Activated effector memory CD4-positive, alpha-beta T cell treated with Interleukin-2 at 50 U/mL for 16 hours (primary cell): Measurements from ENCODE around the gene SLC7A1.
A peak's percentile ranks its signal among the peaks of the same experiment; 100 is the strongest.

Experiments used
- DNase-seq: peaks from one replicate; pipeline ENCODE4 v3.0.0-alpha.2; 2020

The SLC7A1 gene

DNA sequence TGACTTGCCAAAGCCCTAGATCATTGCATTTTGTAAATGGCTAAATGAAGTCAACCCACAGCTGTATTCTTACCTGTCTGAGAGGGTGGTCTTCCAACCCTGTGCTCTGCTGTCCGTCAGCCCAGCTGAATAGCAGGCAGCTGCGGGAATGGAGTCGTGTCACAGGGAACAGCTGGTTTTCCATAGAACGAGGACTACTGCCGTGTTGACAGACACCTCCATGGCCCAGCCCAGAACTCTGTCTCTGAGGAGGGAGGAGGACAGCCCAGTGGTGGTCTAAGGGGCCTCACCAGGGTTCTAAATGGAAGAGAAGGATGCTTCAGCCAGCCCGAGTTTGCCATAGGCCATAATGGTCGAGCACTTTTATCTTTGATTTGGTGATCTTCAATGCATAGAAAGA, 110.7 kb downstream of the SLC7A1 start:
- no peak for DNase-seq

DNA sequence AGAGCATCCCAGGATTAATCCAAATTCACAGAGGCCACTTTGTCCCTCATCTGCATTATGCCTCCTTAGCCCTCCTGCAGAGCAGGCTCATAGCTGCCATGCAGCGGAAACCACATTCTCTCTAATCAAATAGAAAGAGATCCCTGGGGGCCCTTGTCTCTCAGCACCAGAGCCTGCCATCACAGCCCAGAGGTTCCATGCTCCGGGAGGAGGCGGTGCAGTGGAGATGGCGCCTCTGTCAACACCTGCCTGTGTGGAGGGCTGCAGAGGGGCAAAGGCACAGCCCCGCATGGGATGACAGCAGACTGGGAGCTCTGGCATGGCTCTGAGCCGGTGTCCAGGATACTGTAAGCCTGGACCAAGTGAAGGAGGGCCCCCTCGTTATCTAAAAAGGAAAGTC, 111.3 kb downstream of the SLC7A1 start:
- no peak for DNase-seq

DNA sequence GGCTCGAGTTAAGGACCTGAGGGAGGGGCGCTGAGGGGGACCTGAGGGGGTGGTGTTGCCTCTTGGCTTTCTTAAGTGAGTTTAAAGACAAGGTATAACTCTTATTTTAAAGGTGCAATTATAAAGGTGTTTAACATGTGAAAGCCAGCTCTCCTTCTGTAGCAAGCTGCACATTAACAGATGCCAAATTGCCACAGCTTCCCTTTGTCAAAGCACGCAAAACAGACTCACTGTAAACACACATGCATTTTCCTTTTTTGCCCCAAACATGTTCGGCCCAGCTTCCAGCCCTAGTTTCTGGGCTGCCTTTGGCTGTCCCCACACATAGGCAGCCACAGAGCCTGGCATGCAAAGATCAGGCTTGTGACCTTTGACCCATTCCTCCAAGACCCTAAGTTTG, 111.9 kb downstream of the SLC7A1 start:
- no peak for DNase-seq

DNA sequence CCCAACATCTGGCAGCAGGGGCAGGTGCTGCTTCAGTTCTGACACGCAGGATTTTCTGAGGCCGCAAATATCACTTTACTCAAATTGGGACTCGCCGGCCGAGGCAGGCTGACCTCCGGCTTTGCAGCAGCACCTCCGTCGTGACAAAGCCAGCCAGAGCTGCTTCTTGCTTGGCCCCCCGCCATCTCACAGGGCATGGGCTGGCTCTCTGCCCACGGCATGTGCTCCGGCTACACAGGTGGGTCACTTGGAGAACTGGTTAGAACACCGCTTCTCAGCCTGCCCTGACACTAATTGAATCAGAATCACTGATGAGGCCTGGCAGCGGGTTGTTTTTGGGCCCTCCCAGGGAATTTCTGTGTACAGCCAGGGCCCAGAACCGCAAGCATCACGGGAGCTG, 112.3 kb downstream of the SLC7A1 start:
- no peak for DNase-seq

DNA sequence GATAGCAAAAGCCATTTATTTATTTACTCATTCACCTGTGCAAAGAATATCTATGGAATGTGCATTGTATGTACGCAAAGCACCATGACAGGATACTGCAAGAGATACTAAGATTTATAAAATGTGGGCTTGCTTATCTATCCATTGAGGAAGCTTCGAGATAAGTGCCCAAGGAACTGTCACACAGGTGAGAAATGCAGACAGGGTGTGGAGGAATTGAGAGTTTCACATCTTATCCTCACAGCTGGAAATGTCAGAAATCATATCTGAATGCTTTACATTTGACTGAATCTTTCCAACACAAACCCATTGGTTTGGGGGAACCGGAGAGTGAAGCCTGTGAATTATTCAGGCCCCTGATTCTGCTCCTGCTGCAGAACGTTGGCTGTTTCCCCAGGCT, 113.0 kb downstream of the SLC7A1 start:
- no peak for DNase-seq

DNA sequence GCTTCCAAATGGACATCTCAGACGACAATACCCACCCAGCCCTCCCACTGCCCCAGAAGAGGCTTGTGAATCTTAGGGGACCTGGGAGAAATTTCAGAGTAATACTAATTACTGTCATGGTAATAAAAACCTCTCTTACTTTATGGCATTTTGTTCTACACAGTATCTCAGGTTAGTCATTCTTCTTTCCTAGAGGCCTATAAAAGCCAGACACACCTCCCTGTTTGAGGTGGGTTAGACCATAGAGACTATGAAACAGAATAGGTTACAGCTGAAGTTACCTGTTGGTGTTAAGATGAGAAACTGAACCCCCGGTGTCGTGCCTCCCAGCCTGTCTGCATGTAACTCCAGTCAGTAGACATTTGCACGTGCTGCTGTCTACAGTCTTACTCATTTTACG, 113.9 kb downstream of the SLC7A1 start:
- DNase-seq: no peak

DNA sequence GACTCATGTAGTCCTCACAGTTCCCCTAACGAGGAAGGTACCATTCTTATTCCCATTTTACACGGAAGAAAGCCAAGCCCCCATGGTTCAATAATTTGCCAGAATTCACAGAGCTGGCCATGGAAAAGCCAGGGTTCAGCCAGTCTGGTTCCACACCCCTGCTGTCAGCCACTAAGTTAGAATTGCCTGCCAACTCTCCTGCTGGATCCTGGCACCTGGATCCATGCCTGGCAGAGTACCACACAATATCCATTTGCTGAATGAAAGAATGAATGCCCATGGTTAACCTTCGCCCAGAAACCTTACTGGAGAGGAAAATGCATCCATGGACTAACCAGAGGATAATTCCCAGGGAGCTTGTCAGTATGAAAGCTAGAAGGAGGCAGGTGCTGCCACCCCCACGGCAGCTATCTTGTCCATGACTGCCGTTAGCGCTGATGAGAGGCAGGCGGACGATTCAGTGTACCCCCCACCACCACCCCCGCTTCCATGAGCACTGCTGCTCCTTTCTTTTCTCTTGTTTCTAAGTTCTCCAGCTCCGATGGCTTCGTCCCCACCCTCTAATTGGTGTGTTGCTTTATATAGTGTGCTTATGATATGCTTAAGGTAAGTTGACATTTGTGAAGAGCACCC, 114.5 kb downstream of the SLC7A1 start:
- DNase-seq: no peak

DNA sequence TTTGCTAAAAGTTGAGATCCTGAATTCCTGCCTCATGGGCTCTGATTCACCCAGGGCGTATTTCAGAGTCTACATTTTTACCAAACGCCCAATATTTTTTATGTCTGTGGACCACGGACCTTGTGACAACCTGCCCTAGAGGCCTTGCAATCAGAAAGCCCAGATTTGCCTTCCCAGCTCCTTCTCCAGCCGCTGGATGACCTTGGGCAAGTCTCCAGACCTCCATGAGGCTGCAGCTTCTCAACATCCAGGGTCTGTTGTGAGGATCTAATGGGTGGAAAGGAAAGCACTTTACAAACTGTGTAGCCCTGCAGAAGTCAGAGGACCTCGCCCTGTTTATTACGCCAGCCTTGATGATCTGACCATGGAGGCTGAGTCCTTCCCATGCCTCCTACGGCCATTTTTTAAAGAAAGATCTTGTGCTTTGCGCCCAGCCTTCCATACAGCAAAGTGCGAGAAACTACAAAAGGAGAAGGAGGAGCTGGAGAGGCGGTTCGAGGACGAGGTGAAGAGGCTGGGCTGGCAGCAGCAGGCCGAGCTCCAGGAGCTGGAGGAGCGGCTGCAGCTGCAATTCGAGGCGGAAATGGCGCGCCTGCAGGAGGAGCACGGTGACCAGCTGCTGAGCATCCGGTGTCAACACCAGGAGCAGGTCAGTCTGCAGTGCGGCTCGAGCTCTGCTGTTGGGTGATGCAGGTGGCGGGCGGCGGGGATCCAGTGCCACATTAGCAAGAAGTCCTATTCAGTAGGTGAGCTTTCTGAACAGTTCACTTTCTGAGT, 115.6 kb downstream of the SLC7A1 start:
- DNase-seq: no peak

DNA sequence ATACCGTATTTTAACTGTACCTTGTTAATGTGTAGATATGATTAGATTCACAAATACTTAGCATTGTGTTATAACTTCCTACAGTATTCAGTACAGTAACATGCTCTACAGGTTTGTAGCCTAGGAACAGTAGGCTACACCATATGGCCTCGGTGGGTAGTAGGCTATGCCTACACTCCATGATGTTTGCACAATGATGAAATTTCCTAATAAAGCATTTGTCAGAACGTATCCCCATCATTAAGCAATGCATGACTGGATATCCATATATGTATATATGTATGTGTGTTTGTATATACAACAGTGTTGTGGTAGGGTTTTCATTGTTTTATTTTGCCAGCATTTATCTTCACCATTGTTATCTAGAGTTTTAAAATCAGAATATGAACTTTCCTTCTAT, 119.4 kb downstream of the SLC7A1 start:
- DNase-seq: no peak

DNA sequence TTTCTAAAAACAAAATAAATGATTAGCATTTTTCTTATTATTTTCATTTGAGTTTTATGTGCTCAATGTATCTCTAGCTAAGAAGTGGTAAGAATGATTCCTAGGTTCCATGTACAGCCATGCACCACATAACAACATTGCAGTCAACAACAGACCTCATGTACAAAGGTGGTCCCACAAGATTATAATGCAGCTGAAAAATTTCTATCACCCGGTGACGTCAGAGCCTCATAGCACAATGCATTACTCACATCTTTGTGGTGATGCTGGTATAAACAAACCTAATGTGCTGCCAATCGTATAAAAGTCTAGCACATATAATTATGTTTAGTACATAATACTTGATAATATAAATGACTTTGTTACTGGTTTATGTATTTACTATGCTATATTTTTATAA, 120.5 kb downstream of the SLC7A1 start:
- no peak for DNase-seq

DNA sequence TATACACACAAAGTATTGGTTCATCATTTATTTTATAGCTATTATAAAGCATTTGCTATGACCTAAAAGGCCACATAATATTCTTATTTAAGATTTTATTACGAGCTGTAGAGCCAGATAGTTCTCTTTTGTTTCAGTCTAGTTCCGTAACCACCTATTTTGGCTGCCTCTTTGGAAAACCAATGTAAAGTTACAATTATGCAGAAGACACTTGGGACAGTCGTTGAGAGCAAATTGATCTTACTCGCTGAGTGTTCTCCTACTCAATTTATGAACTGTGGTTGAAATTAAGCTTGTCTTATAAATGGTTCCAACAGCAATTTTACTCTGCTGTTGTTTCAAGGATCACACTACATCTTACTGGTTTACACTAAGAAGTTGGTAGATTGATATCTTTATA, 122.3 kb downstream of the SLC7A1 start:
- no peak for DNase-seq

DNA sequence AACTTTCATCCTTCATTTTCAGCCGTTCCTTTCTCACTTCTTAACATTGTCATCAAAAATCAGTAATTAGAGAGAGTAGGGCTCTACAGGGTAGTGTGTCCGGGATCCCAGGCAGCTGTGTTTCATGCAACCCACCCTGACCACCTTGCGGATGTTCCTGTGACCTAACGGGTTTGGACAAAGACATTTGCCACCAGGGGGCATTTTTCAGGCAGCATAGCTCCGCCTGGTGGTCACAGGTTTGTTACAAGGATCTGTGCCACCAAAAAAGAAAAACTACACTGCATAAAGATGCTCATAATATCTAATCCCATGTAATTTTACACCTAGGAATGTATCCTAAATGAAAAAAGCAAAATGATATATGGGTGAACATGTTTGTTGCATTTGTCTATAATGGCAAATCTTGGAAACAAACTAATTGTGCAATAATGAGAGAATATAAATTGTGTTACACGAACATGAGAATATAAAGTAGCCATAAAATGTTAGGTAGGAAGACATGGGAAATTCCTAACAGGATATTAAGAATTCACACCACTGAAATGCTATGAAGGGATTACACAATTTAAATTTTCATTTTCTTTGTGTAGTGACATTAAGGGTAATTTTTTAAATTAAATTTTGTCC, 123.0 kb downstream of the SLC7A1 start:
- DNase-seq: peak; percentile 9

DNA sequence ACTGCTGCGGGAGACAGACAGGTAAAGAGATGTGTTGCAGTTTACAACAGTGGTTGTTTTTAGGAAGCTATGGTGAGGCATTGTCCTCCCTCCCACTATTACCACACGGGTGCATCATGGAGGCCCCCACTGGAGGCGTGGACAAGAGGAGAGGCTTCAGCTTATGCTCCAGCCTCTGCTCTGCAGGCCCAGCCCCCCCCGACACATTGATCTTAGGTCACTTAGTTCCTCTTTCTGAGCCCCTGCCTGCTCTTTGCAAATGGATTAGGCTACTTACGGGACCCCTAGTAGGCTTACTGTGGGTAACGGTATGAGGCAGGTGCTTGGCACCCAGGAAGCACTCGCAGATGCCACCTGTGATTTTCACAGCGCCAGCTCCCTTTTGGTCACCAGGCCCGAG, 123.9 kb downstream of the SLC7A1 start:
- no peak for DNase-seq

DNA sequence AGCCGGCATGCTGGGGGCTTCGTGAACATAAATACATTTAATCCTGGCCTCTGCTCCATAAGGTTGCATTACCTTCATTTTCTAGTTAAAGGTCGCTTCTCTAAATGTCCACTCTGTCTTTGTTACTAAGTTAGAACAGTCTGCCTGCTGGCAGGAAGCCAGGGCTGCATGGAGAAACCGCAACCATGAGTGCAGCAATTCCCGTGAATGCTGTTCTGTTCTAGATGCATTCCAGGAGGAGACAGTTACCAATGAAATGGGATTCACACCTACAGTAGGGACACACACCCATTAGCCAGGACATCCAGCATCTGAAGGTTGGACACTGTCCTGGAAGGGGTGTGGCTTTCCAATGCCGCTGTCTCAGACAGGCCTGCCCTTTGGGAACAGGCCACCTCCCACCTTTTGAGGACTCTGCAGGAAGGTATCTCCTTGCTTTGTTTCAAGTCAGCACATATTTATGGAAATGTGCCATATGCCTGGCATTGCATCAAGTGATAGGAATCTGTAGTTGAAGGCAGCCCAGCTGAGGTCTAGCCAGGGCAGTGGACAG, 129.7 kb downstream of the SLC7A1 start:
- no peak for DNase-seq

DNA sequence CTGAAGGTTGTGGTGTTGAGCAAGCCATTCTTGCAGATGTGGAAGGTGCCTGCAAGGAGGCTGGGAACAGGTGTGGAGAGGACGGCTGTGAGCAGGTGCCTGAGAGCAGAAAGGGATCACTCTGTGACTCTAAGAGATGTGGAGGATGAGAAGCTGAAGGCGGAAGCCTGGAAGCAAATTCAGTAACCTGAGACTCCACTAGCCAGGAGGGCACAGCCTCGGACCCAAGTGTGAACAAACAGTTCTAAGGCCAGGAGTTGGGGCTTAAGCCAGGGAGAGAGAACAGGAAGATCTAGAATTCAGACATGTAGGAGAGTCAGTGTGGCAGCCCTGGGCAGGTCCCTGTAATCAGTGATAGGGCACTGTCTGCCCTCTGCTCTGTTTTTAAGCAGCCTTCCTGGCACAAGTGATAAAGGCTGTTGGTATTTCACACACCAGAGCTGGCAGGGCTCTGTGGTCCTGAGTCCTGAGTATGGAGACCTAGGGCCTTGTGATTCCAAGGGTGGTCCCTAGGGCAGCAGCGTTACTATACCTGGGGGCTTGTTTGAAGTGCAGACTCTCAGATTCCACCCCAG, 131.3 kb downstream of the SLC7A1 start:
- DNase-seq: no peak

DNA sequence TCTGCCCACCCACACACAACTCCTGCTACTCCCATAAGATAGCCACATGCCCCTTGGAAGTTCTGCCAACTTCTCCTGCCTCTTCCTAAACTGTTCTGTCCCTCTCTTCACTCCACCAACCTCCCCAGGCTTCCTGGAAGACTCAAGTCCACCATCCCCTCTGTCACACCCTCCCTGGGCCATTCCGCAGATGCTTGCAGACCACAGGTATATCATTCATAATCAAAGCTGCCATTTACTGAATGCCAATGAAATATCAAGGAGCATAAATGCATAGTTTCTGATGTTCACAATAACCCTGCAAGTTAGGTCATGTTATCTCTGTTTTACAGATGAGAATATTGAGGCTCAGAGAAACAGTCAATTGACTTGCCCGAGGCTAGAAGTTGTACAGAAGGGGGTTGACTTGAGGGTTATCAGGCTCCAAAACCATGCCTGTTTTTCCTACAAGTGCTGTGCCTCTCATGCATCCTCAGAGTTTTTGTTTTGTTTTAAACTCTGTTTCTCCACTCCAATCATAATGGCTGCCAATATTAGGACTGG, 135.6 kb downstream of the SLC7A1 start:
- no peak for DNase-seq
